Posterior vena cava (tissue), 2 donors: ENCODE data around the gene NKTR. TPM values are rescaled to one million over a fixed set of nuclear protein-coding genes. Genes with fewer than 3 reads are reported as not detected.
"Not testable (repeated sequence)": the region's sequence is repeated elsewhere in the genome, so short reads cannot be mapped to it uniquely, and the experiment has no call there.

ENCODE experiments used
- DNase-seq: peaks from one replicate; pipeline ENCODE4 v3.0.0-alpha.2; 2020; ENCODE audit warnings: low spot score
- intact Hi-C, 2 donors: fragments of 100-400 bp; cut with DNase I; formaldehyde crosslinking; loops; one replicate each; pipeline versions ENCODE4 v1.14.1 to v1.14.2; 2022 to 2023
- total RNA-seq, 2 donors: library from RNA; stranded (reverse); fragmentation: NEBNext Ultra II Directional; extraction: Animal tissue kit (Norgen Biotek cat#: 25700); gene quantifications; one replicate each; pipeline ENCODE4 v1.2.1, GENCODE V29; 2021
- donor health status: DM: yes; HTN: yes; CAD: no.
- donor health status: DM: yes; HTN: yes; CAD: no.

NKTR gene
- total RNA-seq, 2 donors from 2014 or later: 75.2 to 78.0 TPM

- intact Hi-C loops: no loop called here
- no peak for DNase-seq
Observed at GRCh38 chr3:42590989-42591756, 9.3 kb upstream of the NKTR start.

GRCh38 chr3:42591811-42592210 lies 8.7 kb upstream of the NKTR start:
- no peak for DNase-seq
- intact Hi-C loops: no loop called here

DNA sequence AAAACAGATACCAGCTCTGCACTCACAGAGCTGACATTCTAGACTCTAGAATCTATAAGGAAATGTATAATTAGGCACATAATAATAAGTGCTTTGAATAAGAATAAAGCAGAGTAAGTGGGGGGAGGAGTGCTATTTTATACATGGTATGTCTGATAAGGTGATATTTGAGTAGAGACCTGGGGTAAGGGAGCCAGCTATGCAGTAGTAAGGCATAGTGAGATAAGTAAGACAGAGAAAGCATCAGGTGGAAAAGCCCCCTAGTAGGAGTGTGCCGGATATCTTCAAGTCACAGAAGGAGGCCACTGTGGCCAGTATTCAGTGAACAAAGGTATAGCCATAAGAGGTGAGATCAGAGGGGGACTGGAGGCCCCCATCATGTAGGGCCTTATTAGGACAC lies 6.9 kb upstream of the NKTR start:
- intact Hi-C loops: no loop called here
- no peak for DNase-seq

- intact Hi-C loops: no loop called here
- DNase-seq: no peak
Observed at GRCh38 chr3:42595682-42596081, 4.8 kb upstream of the NKTR start.

DNA sequence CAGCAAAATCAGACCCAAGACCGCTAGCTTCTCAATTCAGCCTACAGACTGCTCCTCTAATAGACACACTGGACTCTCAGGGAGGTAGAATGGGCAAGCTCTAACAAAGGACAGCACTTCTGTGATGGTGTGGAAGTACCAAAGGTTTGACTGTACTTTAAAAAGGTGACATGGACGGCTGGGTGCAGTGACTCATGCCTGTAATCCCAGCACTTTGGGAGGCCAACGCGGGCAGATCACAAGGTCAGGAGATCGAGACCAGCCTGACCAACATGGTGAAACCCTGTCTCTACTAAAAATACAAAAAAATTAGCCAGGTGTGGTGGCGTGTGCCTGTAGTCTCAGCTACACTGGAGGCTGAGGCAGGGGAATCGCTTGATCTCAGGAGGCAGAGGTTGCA lies 3.4 kb upstream of the NKTR start:
- intact Hi-C loops, DNase-seq: not testable (repeated sequence)

- peak; percentile 89 for DNase-seq
- intact Hi-C loops: loop anchor here in 1 of 2 donors (10.0 kb wide), 1 partner anchor 54 kb away; the partner anchor contains the start of gene ZBTB47
Observed at GRCh38 chr3:42600958-42601675, 631 bp downstream of the NKTR start.

DNA sequence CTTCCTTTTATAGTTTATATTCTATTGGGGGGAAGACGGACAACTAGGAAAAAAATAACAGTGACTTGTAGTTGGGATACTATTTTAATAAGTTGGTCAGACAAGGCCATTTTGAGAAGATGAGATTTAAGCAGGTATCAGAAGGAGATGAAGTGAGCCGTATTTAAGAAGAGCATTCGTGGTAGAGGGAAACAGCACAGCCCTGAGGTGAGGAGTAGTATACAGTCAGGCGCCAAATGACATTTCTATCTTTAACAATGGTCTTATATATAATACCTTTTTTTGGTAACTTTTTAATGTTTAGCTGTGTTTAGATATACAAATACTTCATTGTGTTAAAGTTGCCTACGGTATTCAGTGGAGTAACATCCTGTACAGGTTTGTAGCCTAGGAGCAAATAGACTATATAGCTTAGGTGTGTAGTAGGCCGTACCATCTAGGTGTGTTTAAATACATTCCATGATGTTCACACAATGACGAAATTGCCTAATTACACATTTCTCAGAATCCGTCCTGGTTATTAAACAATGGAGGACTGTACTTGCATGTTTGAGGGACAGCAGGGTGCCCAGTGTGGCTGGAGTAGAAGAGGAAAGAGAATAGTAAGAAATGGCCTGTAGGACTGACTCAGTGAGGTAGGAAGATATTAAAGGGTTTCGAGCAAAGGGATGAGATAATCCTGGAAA lies 1.6 kb downstream of the NKTR start:
- intact Hi-C loops: loop anchor here in 1 of 2 donors (10.0 kb wide), 1 partner anchor 53 kb away; the partner anchor contains the start of gene ZBTB47

DNA sequence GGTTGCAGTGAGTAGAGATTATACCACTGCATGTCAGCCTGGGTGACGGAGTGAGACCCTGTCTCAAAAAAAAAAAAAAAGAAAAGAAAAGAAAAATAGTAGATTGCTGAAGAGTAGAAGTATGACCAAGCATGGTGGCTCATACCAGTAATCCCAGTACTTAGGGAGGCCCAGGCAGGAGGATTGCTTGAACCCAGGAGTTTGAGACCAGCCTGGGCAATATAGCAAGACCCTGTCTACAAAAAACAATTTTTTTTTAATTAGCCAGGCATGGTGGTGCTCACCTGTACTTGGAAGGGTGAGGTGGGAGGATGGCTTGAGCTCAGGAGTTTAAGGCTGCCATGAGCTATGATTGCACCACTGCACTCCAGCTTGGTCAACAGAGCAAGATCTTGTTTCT lies 2.5 kb downstream of the NKTR start:
- intact Hi-C loops: loop anchor here in 1 of 2 donors (10.0 kb wide), 1 partner anchor 52 kb away; the partner anchor contains the start of gene ZBTB47
- DNase-seq: no peak

More for the DNA sequence above, 1.6 kb downstream of the NKTR start:
- DNase-seq: no peak

GRCh38 chr3:42605546-42606173 lies 5.2 kb downstream of the NKTR start:
- intact Hi-C loops: loop anchor here in 1 of 2 donors (10.0 kb wide), 1 partner anchor 49 kb away; the partner anchor contains the start of gene ZBTB47
- DNase-seq: no peak

GRCh38 chr3:42608581-42608980 lies 8.1 kb downstream of the NKTR start:
- intact Hi-C loops: loop anchor here in 1 of 2 donors (10.0 kb wide), 1 partner anchor 46 kb away; the partner anchor contains the start of gene ZBTB47
- no peak for DNase-seq

DNA sequence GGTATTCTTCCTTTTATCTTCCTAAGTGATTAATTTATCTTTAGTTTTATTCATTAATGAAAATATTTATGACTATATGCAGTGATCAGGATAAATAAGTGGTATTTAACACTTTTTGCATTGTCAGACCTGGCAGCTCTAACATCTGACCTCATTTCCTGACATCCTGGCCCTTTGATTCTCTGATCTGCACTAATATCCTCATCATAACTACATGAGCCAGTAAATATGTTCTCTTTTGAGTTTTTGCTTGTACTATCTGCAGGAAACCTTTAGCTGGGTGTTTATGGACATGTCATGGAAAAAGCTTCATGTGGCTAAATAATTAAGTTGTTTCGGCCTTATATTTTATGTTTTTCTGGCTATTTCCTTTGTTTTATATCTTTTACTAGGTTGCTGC lies 10.5 kb downstream of the NKTR start:
- intact Hi-C loops: no loop called here
- no peak for DNase-seq

- no peak for DNase-seq
- intact Hi-C loops: no loop called here
Observed at GRCh38 chr3:42612217-42612616, 11.7 kb downstream of the NKTR start.

DNA sequence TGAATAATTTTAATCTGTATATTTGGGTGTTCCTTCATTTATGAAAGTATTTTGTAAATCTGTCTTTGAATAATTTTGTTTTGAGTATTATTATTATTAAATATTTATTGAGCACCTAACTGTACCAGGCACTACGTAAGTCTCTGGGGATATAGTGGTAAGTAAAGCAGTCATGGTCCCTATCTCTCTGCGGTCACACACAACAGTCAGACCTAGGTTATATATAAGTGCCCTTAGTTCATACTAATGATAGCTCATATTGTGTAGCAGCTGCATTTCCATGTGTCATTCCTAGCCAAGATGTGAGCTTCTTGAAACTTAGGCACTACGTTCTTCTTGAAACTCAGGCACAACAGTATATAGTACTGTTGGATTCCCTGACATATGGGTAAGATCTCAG lies 12.4 kb downstream of the NKTR start:
- intact Hi-C loops: no loop called here
- no peak for DNase-seq

DNA sequence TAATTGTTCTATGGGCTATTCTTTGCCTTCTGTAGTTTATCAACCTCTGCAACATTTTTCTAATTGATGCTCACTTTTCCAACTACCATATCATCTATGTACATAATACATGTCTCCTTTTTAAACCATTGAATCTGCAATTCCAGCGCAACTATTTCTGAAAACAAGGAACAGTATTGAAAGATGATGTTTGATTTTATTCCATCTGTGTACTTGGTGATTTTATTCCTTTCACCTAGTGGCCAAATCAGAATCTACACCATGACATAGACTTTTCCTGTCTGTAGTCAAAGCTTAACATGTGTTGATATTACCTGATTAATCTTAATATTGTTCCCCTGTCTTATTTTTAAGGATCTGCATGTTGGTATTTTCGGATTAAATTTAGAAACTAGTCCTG lies 13.0 kb downstream of the NKTR start:
- no peak for DNase-seq
- intact Hi-C loops: no loop called here

GRCh38 chr3:42631620-42632019 lies 31.1 kb downstream of the NKTR start:
- intact Hi-C loops: no loop called here
- DNase-seq: no peak

DNA sequence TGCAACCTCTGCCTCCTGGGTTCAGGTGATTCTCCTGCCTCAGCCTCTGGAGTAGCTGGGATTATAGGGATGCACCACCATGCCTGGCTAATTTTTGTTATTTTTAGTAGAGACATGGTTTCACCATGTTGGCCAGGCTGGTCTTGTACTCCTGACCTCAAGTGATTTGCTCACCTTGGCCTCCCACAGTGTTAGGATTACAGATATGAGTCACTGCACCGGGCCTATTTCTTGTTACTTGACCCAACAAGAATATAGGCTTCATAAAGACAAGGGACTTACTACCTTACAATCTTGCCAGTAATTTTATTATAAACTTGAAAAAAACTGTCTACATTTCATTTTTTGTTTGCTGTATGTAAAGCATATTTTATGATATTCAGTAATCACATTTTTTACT lies 31.7 kb downstream of the NKTR start:
- DNase-seq: no peak
- intact Hi-C loops: no loop called here

GRCh38 chr3:42633544-42633943 lies 33.1 kb downstream of the NKTR start:
- intact Hi-C loops: no loop called here
- DNase-seq: no peak

DNA sequence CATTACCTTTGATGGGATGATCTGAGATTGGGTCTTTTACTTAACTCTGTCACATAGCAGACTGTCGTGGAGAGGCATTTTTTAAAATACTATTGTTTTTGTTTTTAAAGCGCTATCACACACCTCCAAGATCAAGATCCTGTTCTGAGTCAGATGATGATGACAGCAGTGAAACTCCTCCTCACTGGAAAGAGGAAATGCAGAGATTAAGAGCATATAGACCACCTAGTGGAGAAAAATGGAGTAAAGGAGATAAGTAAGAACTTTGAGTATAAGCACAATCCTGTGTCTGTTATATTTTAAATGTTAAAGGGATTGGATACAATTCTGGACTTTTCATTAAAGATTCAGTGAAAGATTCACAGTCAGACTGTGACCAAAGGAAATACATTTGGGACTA lies 34.6 kb downstream of the NKTR start:
- intact Hi-C loops: no loop called here
- DNase-seq: no peak

DNA sequence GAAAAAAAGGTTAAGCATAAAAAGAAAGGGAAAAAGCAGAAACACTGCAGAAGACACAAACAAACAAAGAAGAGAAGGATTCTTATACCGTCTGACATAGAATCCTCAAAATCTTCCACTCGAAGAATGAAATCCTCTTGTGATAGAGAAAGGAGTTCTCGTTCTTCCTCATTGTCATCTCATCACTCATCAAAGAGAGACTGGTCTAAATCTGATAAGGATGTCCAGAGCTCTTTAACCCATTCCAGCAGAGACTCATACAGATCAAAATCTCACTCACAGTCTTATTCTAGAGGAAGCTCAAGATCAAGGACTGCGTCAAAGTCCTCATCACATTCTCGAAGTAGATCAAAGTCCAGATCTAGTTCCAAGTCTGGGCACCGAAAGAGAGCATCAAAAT lies 36.5 kb downstream of the NKTR start:
- no peak for DNase-seq
- intact Hi-C loops: no loop called here
